HG03521 (cell line): ENCODE results near the gene CMC2.

Experiments used
- ATAC-seq: cut with Tn5 transposase; IDR thresholded peaks from one replicate; pipeline ENCODE4 v1.9.1; 2021; ENCODE audit warnings: mild to moderate bottlenecking, moderate library complexity; ENCODE audit not compliant: unreplicated experiment

The CMC2 gene

DNA sequence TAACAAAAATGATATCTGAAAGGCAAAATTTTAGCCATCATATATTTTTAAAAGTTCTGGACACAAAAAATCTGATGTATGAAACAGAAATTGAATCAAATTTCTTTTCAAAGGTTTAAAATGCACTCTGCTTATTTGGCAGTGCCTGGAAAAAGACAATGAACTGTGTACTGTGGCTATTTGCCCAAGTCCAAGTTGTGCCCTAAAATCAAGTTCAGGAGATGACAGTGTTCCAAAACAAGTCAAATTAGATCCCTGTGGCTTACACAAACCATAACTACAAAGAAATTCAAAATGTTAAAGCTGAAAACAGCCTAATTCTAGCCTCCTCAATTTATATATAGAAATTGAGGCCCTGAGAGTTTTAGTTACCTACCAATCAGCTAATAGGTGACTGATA, 25.6 kb downstream of the CMC2 start:
- ATAC-seq = no peak

DNA sequence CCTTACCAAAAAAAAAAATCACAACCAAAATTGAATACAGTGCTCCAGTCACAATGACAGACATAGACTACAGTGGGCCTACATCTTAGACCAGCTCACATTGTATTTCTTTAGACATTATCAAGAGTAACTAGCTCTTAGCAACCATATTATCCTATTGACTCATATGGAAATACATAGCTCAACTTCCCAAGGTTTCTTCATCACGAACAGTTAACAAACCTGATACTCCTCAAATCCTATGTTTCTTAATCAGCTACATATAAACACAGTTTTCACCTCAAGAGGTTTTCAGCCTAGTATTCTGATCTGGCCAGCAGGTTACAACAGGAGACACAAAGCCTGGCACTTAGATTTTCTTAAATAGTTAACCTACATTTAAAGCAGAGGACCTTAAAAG, 29.7 kb downstream of the CMC2 start:
- no peak for ATAC-seq

DNA sequence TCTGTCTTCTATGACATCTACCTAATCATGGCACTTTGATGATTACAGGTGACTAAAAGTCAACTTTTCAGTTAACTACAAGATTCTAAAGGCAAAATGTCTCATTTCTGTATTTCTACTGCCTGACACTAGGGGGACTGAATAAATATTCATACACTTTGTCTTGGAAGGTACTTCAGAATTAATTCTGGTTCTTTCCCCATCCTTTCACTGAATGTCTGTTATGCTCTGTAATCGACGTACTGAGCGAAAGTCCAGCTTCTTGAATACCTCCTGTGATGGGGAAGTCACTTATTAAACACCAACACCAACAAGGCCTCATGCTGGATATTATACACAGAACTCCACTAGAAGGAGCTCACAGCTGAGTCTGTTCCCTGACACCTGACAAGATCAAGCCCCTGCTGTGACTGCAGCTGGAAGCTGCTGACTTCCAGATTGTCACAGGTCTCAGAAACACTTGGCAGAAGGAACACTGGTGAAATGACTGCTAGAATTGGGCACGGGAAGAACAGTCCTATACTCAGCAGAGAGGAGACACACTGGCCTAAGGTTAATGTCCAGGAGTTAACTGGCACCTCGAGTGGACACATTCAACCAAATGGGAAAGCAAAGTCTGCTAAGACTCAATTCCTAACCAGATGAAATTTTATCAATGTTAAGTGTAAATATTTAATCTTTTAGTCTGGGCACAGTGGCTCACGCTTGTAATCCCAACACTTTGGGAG, 31.9 kb downstream of the CMC2 start:
- no peak for ATAC-seq

DNA sequence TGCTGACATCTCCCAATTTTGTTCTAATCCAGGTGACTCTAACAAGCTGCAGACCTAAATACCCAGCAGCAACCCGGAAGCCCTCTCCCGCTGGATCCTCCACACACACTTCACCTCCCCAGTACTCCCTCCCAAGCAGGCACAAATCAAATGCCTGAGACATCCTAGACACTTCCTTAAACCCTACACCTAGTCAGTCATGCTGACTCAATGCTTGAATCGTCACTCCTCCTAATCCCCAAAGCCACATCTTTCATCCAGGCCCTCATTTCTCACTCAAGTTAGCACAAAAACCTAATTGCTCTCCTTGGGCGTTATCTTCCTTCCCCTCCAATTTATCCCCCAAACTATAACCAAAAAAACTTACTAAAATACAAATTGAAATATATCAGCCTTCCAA, 32.7 kb downstream of the CMC2 start:
- ATAC-seq = no peak

DNA sequence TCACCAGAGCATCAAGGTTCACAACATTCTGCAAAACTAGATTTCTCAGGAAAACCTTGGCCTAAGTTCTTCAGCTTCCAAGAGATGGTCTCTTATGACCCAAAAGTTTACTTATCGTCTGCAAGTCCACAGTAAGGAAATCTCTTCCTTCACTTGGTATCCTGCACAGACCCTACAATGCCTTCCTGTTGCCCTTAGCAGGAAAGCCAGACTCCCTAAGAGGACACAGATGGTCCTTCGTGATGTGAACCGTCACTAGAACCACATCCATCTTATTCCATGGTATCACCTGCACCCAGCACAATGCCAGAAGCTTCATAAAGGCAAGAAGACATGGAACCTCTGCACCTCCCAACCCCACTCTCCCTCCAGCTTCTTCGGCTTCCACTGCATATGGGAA, 34.1 kb downstream of the CMC2 start:
- ATAC-seq = no peak

DNA sequence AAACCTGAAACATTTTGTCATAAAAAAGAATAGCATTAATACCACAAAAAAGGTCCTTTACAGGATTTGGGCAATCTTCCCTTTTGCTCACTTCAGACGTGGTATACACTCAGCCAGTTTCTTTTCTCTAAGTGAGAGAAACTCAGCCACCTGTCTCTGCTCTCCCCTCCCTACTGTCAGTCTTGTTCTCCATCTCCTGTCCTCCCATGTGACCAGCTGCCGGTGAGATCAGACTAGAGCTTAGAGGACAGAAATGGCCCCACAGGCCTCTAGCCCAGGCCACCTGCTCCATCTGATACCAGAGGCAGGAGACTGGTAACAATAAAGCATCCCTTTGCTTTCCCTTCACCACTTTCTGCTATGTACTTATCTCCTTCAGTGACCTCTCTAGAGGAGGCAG, 34.9 kb downstream of the CMC2 start:
- ATAC-seq = peak; percentile 79

DNA sequence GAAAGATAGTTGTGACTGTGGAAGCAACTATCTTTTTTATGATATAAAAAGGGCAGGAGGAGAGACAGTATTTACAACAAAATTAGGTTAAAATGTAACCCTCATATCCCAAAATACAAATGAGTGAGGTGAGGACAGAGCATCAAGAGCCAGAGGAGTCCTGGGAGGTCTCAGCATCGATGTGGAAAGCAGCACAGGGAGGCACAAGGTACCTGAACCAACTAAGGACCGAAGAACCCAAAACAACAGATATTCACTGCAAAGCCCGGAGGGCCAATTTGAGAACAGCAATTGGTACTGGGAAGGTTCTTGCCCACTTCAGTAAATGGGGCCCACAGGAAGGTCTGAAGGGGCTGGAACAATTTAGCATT, 37.6 kb downstream of the CMC2 start:
- no peak for ATAC-seq

DNA sequence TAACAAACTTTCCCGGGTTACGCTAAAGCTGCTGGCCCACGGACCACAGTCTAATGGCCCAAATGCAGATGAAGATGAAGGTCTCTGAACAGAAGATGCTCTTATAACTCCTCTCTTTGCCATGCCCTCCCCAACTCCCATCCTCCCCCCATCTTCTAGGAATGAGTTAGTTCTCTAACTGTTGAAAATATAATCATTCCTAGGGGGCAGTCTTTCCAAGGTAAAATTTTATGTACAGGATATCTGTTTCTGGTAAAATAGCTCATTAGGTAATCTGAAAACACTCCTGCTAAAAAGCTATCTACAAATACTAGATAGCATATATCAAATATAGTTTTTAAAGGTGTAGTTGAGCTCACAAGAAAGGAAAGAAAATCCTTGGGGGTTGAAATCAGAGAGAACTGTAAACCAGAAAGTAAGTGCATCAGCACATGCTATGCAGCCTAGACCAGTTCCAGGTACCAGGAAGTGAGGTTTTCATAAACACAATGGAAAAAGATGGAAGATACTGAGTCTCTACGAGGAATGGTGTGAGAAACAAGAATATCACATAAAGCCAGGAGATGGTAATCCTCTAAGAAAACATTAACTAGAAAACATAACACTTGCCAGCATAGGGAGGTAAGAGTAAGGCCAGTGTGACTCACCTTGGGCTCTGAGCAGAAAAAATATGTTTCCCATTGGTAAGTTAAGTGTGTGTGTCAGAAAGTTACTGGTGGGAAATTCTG, 38.1 kb downstream of the CMC2 start:
- no peak for ATAC-seq

DNA sequence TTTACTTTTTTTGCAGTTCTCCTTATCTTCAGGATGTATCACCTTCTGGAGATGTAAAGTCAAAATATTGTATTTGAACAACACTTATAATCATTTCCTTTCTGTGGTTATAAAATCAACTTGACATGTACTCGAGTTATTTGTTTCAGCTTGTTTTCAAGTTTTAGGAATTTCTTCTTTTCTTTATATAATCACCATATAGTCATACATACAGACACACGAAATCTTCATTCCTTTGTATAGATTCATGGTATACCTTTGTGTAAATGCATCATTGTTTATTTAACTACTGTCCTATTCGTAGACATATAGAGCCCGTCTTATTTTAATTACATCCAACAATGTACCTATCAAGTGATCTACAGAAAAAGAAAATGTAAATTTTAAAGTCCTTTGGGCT, 40.1 kb downstream of the CMC2 start:
- no peak for ATAC-seq

DNA sequence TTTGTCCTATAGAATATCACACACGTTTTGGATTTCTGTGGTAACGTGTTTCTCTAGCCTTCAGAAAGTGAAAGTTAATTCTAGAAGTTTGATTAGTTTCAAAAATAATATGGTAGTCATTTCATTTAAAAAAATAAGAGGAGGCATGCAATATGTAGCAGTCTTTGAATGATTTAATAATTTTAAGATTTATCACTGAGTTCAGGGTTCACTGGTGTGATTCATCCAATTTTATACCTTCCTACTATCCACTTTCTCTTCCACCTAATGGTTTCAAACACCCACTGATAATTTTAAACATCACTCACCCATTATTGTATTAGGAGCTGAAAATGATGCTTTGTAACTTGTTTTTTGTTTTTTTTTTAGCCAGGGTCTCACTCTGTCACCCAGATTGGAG, 42.3 kb downstream of the CMC2 start:
- ATAC-seq = no peak

DNA sequence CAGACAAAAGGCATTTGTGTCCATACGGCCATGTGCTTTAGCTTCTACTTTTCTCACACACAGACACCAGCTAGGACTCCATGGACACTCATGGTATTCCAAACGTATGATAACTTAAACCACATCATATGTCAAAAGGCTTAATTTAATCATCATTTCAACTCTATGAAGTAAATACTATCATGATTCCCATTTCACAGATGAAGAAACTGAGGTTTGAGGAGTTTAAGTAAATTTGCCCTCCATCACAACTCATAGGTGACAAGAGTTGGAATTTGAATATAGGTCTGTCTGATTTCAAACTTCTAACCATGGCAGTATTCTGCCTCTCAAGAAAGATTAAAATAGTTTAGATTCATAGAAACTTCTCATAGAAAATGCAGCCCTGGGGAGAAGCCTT, 43.8 kb downstream of the CMC2 start:
- ATAC-seq = no peak

DNA sequence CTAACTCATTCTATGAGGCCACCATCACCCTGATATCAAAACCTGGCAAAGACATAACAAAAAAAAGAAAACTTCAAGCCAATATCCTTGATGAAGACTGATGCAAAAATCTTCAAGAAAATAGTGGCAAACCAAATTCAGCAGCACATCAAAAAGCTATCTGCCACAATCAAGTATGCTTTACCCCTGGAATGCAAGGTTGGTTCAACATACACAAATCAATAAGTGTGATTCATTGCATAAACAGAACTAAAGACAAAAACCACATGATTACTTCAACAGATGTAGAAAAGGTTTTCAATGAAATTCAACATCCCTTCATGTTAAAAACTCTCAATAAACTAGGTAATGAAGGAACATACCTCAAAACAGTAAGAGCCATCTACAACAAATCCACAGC, 48.4 kb downstream of the CMC2 start:
- ATAC-seq = no peak

DNA sequence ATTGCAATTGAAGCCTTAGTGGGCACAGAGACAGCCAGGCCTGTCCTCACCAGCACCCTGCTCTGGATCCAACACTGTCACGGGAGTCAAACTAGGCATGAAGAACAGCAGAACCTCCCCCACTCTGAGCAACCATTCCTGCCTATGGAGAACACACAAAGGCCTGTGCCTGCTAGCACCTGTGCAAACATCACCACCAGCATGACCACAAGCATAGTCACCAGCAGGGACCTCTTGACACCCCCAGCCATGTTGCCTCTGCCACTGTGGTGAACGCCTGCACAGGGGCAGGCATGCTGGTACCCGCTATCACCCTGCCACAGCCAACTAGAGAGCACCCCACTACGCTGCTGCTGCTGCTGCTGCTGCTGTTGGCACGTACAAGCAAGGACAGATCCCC, 51.7 kb downstream of the CMC2 start:
- no peak for ATAC-seq

DNA sequence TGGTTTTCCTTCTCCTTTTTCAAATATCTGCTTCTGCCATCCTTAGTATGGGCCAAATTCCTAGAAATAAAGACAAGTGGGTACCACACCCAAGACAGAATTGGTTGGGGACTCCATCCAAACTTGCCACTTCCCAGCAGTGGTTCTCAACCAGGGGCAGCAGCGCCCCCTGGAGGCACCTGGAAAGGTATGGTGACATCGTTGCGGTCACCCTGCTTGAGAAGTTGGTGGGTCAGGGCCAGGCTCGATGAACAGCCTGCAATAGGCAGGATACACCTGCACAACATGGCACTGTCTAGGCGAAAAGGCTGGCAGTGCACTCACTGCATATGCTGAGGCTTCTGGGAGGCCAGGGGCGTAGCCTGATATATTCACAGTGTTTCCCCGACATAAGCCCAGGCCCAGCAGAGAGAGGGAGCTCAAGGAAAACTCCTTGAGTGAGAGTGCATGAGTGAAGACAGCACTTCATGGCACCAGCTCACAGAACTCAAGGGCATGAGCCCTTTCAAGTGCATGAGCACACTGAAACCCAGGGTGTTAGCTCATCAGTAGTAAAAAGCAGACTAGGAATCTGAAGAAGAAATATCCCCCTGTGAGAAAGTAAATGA, 57.7 kb downstream of the CMC2 start:
- ATAC-seq = peak; percentile 61

DNA sequence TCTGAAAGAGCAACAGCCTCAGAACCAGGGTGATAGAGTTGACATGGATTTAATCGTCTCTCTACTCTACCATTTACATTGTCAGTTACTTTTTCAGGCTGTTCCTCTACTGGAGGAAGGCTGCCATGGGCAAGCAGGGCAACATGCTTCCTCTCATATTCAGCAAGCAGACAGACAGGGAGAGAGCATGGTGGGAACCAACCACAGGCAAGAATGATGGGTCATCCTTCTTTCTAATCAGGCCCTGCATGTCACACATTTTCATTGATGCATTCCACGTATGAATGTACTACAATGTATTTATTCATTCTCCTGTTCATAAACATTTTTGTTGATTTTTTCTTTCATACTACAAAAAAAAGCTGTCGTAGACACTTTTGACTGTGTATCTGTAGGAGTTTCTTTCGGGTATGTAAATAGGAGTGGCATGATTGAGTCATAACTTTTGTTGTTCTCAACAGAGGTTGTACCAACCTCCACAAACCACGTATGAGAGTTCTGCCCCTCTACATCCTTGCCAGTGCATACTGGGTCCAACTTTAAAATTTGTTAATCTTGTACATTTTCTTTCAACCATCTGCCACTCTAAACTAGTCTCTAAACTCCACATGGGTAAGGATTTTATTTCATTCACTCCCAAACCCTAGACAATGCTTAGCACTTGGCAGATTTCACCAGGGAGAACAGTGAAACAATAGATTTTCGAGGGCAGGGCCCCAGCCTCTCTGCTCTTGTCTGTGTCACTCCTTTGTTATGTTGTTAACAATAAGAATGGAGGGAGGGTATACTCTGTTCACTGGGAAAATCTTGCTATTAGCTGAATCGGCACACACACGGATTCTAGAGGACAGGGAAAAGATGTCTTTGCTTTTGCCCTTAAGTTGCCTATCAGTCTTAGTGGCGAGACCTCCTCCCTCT, 58.7 kb downstream of the CMC2 start:
- ATAC-seq = no peak

DNA sequence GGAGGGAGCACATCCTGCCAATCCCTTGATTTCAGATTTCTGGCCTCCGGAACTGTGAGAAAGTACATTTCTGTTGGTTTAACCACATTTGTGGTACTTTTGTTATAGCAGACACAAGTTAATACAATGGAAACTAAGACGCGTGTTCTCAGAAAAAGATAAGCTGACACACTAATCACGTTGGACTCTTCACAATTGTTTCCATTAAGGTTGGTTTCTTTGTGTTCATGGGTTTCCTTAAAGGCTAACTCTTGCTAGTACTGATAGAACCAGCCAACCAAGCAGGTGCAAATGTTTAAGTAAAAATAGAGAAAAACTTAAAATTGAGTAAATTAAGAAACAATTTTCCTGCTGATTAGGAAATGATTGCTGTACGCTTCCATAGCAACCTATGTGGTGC, 59.4 kb downstream of the CMC2 start:
- no peak for ATAC-seq

DNA sequence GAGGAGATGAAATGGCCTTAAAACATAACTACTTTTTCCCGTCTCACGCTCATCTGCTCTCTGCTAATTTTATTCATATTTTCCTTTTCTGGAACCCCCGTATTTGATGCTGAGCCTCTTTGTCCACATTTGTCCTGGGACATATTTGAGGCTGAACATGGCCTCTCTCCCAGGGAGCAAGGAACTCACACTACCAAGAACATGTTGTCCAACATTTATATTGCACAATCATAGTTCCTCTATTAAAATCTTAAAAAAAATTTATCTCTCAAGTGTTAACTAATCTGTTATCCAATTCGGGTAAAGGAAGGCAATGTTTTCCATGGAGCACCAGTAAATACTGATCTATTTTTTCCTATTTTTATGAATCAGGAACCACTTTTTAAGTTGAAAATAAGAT, 60.2 kb downstream of the CMC2 start:
- ATAC-seq = no peak

DNA sequence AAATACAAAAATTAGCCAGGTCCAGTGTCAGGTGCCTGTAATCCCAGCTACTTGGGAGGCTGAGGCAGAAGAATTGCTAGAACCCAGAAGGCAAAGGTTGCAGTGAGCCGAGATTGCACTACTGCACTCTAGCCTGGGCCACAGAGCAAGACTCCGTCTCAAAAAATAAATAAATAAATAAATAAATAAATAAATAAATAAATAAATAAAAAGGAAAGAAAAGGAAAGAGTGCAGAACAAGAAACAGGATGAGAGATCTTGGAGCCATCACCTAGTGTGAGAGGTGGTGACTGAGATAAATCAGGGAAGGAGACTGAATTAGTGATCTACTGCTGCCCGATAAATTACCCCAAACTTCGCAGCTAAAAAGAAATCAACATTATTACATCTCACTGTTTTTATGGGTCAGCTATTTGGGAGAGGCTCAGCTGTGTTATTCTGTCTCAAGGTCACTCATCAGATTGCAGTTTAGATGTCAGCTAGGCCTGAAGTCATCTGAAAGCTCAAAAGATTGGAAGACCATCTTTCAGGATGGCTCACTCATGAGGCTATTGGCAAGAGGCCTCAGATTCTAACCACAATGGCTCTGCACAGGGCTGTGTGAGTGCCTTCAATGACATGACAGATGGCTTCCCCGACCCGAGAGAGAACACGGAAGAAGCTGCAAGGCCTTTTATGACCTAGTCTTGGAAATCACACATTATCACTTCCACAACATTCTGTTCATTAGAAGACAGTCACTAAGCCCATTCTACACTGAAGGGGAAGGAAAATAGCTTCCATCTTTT, 66.4 kb downstream of the CMC2 start:
- ATAC-seq = no peak

DNA sequence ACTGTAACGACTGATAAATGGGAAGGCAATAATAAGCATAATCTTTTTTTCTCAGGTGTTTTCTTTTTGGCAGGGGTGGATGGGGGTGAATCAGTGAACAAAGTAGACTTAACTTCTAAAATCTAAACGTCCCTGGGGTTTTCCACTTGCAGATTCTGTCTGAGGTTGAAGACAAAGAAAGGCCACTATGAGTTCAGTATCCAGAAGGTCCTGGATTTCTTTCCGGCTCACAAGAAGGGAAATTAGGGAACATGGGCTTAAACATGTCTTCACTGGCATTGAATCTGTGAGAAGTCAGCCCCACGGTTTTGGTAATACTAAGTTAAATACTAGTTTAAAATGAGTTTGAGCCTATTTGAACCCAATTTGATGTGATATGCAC, 67.8 kb downstream of the CMC2 start:
- ATAC-seq = no peak

DNA sequence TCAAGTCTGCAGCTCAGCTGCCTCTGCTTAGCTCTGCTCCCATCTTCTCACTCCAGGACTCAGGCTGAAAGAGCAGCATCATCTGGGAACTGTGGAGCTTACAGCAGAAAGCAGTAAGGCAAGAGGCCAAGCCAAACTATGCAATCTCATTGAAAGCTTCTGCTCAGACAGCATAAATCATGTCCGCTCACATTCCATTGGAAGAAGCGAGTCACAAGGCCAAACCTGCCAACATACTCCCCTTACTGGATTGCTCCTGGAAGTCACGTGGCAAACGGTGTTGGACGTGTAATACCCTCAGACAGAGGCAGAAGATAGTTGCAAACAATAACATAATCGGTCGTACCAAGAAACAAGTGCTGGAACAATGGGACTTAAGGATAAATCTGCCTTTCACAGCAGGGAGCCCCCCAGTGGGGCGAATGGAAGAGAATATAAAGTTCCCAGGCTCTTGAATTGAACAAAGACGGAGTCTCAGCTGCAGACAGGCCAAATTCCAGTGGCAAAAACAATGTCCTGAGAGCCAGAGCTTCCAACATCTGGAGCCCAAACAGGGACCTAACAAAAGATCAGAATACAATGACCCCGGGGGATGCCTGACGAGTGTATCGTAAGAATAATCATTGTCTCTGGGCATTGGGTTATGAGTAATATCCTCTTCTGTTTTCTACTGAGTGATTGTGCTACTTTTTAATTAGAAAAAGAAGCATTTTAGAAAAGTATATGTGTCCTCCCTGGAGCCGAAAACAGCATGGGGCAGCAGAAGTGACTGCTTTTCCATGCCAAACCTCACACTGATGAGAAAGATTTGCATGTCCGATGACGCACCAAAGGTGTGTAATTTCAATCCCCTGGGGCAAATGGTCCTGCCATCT, 68.4 kb downstream of the CMC2 start:
- ATAC-seq = no peak
